Lung (tissue), 12 donors: ENCODE data around the gene MROH2B. TPM values are rescaled to one million over a fixed set of nuclear protein-coding genes. Genes with fewer than 3 reads are reported as not detected.

Experiments
- ATAC-seq: fragments of 200-7000 bp; cut with Tn5 transposase; one replicate; pipeline ENCODE4 v1.9.1; 2020; ENCODE audit warnings: moderate number of reproducible peaks; ENCODE audit not compliant: insufficient read depth, low FRiP score
- DNase-seq, 3 donors: peaks; one replicate each; pipeline ENCODE4 v3.0.0-alpha.2; 2013 to 2017
- H3K27ac ChIP-seq, 2 donors: one replicate each; pipeline ENCODE4 v1.5.1; 2013; ENCODE audit warnings: mild to moderate bottlenecking in 2 of 2, moderate library complexity in 2 of 2, control low read depth in 1 of 2, inconsistent platforms in 1 of 2, low read depth in 1 of 2, low read length in 1 of 2
- H3K27me3 ChIP-seq, 3 donors: one replicate each; pipeline ENCODE4 v1.5.1; 2013; ENCODE audit warnings: low read length in 2 of 3; ENCODE audit not compliant: control insufficient read depth in 3 of 3, insufficient read depth in 3 of 3
- H3K36me3 ChIP-seq, 4 donors: one replicate each; pipeline ENCODE4 v1.5.1; 2013; ENCODE audit warnings: low read length in 4 of 4, mild to moderate bottlenecking in 1 of 4, moderate library complexity in 1 of 4; ENCODE audit not compliant: control insufficient read depth in 4 of 4, insufficient read depth in 4 of 4
- H3K4me1 ChIP-seq, 5 donors: one replicate each; pipeline ENCODE4 v1.5.1; 2013; ENCODE audit warnings: low read length in 5 of 5, mild to moderate bottlenecking in 2 of 5, moderate library complexity in 1 of 5; ENCODE audit not compliant: control insufficient read depth in 5 of 5, insufficient read depth in 5 of 5
- H3K4me3 ChIP-seq: one replicate; pipeline ENCODE4 v1.5.1; 2013; ENCODE audit warnings: mild to moderate bottlenecking, control low read depth, moderate library complexity
- H3K9ac ChIP-seq, 2 donors: one replicate each; pipeline ENCODE4 v1.5.1; 2013; ENCODE audit warnings: low read length in 2 of 2, control low read depth in 1 of 2; ENCODE audit not compliant: insufficient read depth in 1 of 2
- H3K9me3 ChIP-seq, 4 donors: one replicate each; pipeline ENCODE4 v1.5.1; 2013; ENCODE audit warnings: low read length in 3 of 4, mild to moderate bottlenecking in 1 of 4, moderate library complexity in 1 of 4; ENCODE audit not compliant: control insufficient read depth in 4 of 4, insufficient read depth in 3 of 4
- CTCF ChIP-seq: IDR thresholded peaks from 2 replicates; pipeline ENCODE4 v1.5.1; 2012; ENCODE audit warnings: mild to moderate bottlenecking; ENCODE audit errors: control extremely low read depth, extremely low read depth
- WGBS, 2 donors: extraction: QIAGEN DNeasy Blood & Tissue Kit; methylation state at CpG; one replicate each; pipeline ENCODE4 v1.1.7; 2013; 5-methylcytosine and 5-hydroxymethylcytosine counted together
- polyA plus RNA-seq, 2 donors: library from polyadenylated mRNA; stranded (reverse); fragments of 200-250 nt; gene quantifications; one replicate each; pipeline ENCODE4 v1.2.1, GENCODE V29; 2013
- total RNA-seq, 2 donors: library from RNA; depleted of rRNA in 1 of 2; stranded (reverse); fragments of >200 nt in 1 of 2; gene quantifications; one replicate each; pipeline ENCODE4 v1.2.1, GENCODE V29; 2014 to 2021
- donor health status: control.
- donor health status: control.
- donor health status: Bipolar disorder and iron deficiency.
- donor health status: healthy.
- donor health status: DM: yes; HTN: yes; CAD: no.

MROH2B gene
- total and polyA plus RNA-seq, 4 donors = not detected

- no peaks in the 10 kb centered on the region for H3K9me3 ChIP-seq
- WGBS, 2 donors = 94 to 95% methylated on average over 8 of the region's 8 CpGs
- no peak for DNase-seq
- ATAC-seq = no peak
- peaks cover 0 to 26% (median 1%) of the 10 kb centered on the region in 5 donors for H3K4me1 ChIP-seq
- no peak overlapping the region for H3K27ac ChIP-seq
- H3K4me3 ChIP-seq = no peak overlapping the region
- H3K27me3 ChIP-seq = no peaks in the 10 kb centered on the region
- H3K9ac ChIP-seq = no peak overlapping the region
- TF ChIP-seq CTCF = no peak
- peaks cover 0 to 8% (median 2%) of the 10 kb centered on the region in 4 donors for H3K36me3 ChIP-seq
These were observed 82.2 kb downstream of the MROH2B start for GRCh38 chr5:40988746-40989510.

- DNase-seq (no peak), ATAC-seq (no peak)
- no peaks in the 10 kb centered on the region for H3K27me3 ChIP-seq
- no peak for TF ChIP-seq CTCF
- H3K9ac ChIP-seq = no peak overlapping the region
- no peak overlapping the region for H3K4me3 ChIP-seq
- peaks cover 0 to 11% (median 2%) of the 10 kb centered on the region in 4 donors for H3K36me3 ChIP-seq
- no peaks in the 10 kb centered on the region for H3K9me3 ChIP-seq
- peaks cover 0 to 24% (median 1%) of the 10 kb centered on the region in 5 donors for H3K4me1 ChIP-seq
- no peak overlapping the region for H3K27ac ChIP-seq
These were observed 83.8 kb downstream of the MROH2B start for GRCh38 chr5:40987349-40987748.

DNA sequence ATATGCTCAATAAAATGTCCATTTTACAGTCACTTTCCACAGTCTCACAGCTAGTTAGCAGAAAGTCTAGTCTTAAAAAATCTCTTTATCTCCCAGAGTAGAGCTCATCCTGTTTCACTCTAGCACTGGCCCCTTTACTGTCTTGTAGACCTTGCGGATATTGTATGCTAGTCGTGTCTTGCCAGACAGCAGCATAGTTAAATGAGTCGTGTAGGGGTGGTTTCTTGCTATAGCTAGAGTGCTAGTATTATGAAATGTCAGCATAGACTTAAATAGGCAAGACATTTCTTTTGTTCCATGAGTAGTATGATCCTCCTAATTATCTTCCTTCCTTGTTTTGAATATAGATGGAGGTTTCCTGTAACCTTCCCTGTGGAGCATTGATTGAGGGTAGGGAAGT, 84.5 kb downstream of the MROH2B start:
- WGBS, 2 donors = 74 to 77% methylated on average over 3 of the region's 3 CpGs

More for the DNA sequence above, 84.5 kb downstream of the MROH2B start:
- Histone ChIP-seq H3K4me1 (peaks cover 0 to 17% (median 1%) of the 10 kb centered on the region in 5 donors), H3K9ac (no peak overlapping the region), H3K4me3 (no peak overlapping the region), H3K27me3 (no peaks in the 10 kb centered on the region), H3K36me3 (peaks cover 0 to 13% (median 2%) of the 10 kb centered on the region in 4 donors), H3K9me3 (no peaks in the 10 kb centered on the region), H3K27ac (no peak overlapping the region)
- no peak for TF ChIP-seq CTCF
- ATAC-seq (no peak), DNase-seq (peak in 1 of 3 donors; percentile 34)
